COR-L47 (cell line): Measurements from ENCODE around the gene GNG10.
"Not testable (repeated sequence)": the region's sequence is repeated elsewhere in the genome, so short reads cannot be mapped to it uniquely, and the experiment has no call there.

ENCODE experiments used
- DNase-seq: peaks from one replicate; lab custom pipeline; 2025; lab: John Stamatoyannopoulos, UW

GNG10 gene

DNA sequence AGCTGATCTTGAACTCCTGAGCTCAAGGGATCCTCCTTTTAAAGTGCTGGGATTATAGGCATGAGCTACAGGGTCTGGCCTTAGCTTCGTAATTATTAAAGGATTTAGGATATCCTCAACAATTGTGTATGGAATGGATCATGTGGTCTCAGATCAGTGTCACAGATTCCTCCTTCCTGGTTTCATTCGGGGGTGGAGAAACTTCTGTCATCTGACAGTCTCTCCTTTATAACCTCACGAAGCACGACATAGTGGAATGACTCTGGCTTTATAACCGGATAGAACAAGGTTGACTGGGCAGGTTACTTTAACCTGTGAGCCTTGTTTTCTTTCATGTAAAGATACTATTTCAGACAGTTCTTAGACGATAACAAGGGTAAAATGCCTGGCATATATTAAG is 4.4 kb upstream of the GNG10 start:
- no peak for DNase-seq

GRCh38 chr9:111658943-111659342 is 2.5 kb upstream of the GNG10 start:
- DNase-seq, result no peak

GRCh38 chr9:111659691-111660090 is 1.7 kb upstream of the GNG10 start:
- DNase-seq, result no peak

GRCh38 chr9:111661802-111662521 is 557 bp downstream of the GNG10 start:
- peak; percentile 18 for DNase-seq

GRCh38 chr9:111662576-111663300 is 1.3 kb downstream of the GNG10 start:
- DNase-seq, result no peak

- no peak for DNase-seq
Observed at GRCh38 chr9:111663301-111663823, 2.0 kb downstream of the GNG10 start.

GRCh38 chr9:111668026-111668573 is 6.7 kb downstream of the GNG10 start:
- no peak for DNase-seq

GRCh38 chr9:111668601-111669000 is 7.2 kb downstream of the GNG10 start:
- not testable (repeated sequence) for DNase-seq

DNA sequence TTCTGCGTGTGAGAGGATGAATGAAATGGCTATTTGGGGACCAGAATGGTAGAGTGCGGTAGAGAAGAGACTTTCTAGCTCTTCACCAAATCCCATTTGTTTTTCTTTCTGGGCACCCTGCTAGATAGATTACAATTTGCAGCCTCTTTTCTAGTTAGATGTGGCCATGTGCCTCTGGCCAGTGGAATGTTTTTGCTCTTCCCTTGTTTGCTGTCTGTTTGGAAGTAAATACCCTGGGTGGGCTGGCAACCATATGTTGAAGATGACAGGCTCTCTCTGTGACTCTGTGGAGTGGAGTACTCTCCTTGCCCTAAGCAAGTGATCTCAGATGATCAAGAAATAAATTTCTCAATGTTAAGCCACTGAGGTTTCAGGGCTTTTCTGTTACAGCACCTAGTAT is 12.9 kb downstream of the GNG10 start:
- no peak for DNase-seq

- DNase-seq, result no peak
Observed at GRCh38 chr9:111676116-111676515, 14.7 kb downstream of the GNG10 start.

- no peak for DNase-seq
Observed at GRCh38 chr9:111678293-111678692, 16.9 kb downstream of the GNG10 start.

GRCh38 chr9:111679199-111679598 is 17.8 kb downstream of the GNG10 start:
- DNase-seq, result no peak

GRCh38 chr9:111683392-111683791 is 22.0 kb downstream of the GNG10 start:
- DNase-seq, result no peak

- peak; percentile 9 for DNase-seq
Observed at GRCh38 chr9:111691672-111692329, 30.4 kb downstream of the GNG10 start.

GRCh38 chr9:111696796-111697195 is 35.4 kb downstream of the GNG10 start:
- DNase-seq, result no peak

DNA sequence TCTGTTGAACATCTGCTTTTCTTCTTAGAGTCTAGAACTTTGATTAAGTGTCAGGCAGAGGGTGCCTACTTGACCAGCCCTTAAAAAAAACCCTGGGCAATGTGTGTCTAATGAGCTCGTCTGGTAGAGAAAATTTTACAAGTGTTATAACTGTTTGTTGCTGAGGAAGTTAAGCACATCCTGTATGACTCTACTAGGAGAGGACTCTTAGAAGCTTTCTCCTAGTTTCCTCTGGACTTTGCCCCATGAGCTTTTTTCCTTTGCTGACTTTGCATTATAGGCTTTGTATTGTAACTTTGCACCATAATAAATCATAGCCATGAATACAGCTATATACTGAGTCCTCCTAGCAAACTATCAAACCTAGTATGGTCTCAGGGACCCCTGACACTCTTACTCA is 39.4 kb downstream of the GNG10 start:
- no peak for DNase-seq

DNA sequence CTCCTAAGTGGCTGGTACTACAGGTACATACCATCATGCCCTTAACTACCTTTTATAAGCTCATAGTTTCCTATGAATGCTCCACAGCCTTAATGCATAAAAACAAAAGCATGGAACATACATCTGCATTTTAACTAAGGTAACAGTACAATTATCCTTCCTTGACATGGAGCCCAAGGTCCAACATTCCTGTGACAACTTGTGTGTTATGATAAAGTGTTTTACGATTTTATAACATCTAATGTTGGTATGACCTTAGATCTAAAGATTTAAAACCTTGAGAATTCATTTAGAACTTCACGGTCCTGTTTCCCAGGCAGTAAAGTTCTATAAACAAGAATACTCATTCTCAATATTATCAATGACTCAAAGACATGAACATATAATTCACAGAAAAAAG is 43.1 kb downstream of the GNG10 start:
- no peak for DNase-seq

DNA sequence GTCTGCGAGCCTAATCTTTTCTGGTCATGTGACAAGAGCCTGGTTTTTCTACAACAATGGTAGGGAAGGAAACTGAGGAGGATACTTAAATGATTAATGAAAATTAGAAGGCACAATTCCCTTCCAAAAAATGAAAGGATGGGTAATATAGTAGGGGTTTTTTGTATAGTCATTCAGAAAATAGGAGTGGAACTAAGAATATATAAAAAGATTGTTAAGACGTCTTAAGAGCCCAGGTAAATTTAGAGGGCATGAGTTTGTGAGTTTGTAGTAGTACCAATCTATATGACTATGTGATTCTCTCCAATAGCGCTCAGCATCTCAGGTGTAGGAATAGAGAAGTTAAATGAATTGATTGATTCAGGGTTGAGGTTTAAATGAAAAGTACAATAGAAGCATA is 50.1 kb downstream of the GNG10 start:
- DNase-seq, result no peak

DNA sequence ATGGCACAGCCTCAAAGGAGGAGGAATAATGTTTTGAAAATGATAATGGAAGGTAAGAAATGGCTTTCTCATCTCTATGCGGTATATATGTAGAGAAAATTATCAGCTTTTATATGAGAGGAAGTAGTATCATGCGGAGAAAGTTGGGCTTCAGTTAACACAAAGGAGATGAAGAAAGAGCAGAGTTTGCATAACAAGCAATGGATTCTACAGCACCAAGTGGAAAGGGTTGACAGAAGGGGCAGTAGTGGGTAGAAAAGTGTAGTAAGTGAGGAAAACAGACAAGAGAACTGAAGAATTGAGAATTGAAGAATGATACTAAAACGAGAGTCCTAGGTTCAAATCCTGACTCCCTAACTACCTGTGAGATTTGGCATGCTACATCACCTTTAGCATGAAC is 51.0 kb downstream of the GNG10 start:
- DNase-seq, result no peak

DNA sequence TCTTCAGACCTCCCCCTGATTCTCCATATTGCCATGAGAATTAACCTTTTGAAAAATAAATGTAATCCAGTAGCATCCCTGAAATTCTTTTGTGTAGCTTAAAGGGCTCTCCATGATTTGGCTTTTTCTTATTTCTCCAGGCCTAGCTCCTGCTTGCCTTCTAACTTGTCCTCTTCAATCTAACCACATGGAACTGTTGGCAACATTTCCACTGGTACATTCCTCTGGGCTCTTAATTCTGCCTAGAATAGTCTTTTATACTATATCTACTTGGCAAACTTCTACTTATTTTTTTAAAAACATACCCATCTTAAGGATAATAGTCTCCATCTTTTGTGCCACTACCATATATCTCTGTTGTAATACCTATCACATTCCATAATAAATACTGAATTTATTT is 54.1 kb downstream of the GNG10 start:
- no peak for DNase-seq

DNA sequence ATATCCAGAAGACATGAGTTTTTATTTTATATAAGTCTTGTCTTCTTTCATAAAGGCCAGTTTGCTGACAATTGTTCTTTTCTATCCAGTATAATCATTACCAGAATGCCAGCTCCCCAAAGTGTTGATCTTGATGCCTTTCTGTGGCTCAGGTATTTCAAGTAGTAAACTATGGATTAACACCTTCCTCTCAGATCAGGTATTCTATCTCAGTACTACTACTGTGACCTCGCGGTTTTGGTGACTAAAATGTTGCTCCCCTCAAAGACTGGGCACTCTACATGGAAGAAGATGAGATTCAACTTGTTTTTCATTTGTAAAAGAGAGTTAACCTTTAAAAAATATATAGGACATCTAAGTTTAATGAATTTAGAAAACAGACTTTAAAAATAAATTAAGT is 58.1 kb downstream of the GNG10 start:
- no peak for DNase-seq
